ENCODE data around the gene SCN1B. TPM values are rescaled to one million over a fixed set of nuclear protein-coding genes. Genes with fewer than 3 reads are reported as not detected.

The SCN1B gene
- total and polyA plus RNA-seq, 2 of the 13 experiments (the other 11 are each of a cell fraction or from before 2014, with no cell fraction given) = 2.7 to 20.1 TPM

- TF ChIP-seq ZNF569 (CRISPR knock-in tag; IDR thresholded peaks at IDR 0.05; ENCODE audit: borderline replicate concordance) = no peak
- TF ChIP-seq ZNF230 (CRISPR knock-in tag; IDR thresholded peaks at IDR 0.05) = 0 out of 2 replicates have a peak, but pooled peaks have one; percentile 61
- TF ChIP-seq ZNF12 (CRISPR knock-in tag; IDR thresholded peaks at IDR 0.05) = no peak
- TF ChIP-seq ZZZ3 (CRISPR knock-in tag; IDR thresholded peaks at IDR 0.05; ENCODE audit: borderline replicate concordance) = 0 out of 2 replicates have a peak, but pooled peaks have one; percentile 22
- TF ChIP-seq ZKSCAN8 (CRISPR knock-in tag; IDR thresholded peaks at IDR 0.05; ENCODE audit: borderline replicate concordance) = no peak
- no peak; the same call in 1 of the 2 replicates for TF ChIP-seq UBTF (CRISPR knock-in tag; IDR thresholded peaks at IDR 0.05)
- TF ChIP-seq GABPB1 (CRISPR knock-in tag; IDR thresholded peaks at IDR 0.05) = no peak
- no peak for TF ChIP-seq ZNF83 (CRISPR knock-in tag; IDR thresholded peaks at IDR 0.05; ENCODE audit: borderline replicate concordance)
- TF ChIP-seq RBM39 (IDR thresholded peaks at IDR 0.05; ENCODE audit: low read depth, low read length, poor library complexity, severe bottlenecking) = no peak
- TF ChIP-seq, protein P1, sequence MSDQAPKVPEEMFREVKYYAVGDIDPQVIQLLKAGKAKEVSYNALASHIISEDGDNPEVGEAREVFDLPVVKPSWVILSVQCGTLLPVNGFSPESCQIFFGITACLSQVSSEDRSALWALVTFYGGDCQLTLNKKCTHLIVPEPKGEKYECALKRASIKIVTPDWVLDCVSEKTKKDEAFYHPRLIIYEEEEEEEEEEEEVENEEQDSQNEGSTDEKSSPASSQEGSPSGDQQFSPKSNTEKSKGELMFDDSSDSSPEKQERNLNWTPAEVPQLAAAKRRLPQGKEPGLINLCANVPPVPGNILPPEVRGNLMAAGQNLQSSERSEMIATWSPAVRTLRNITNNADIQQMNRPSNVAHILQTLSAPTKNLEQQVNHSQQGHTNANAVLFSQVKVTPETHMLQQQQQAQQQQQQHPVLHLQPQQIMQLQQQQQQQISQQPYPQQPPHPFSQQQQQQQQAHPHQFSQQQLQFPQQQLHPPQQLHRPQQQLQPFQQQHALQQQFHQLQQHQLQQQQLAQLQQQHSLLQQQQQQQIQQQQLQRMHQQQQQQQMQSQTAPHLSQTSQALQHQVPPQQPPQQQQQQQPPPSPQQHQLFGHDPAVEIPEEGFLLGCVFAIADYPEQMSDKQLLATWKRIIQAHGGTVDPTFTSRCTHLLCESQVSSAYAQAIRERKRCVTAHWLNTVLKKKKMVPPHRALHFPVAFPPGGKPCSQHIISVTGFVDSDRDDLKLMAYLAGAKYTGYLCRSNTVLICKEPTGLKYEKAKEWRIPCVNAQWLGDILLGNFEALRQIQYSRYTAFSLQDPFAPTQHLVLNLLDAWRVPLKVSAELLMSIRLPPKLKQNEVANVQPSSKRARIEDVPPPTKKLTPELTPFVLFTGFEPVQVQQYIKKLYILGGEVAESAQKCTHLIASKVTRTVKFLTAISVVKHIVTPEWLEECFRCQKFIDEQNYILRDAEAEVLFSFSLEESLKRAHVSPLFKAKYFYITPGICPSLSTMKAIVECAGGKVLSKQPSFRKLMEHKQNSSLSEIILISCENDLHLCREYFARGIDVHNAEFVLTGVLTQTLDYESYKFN (CRISPR knock-in tag; conservative IDR thresholded peaks at IDR 0.05) = no peak; the same call in 1 of the 2 replicates
- TF ChIP-seq ZNF777 (CRISPR knock-in tag; IDR thresholded peaks at IDR 0.05) = peak; percentile 49
- no peak for TF ChIP-seq NFKBIZ (CRISPR knock-in tag; IDR thresholded peaks at IDR 0.05)
- TF ChIP-seq NFE2L1 (CRISPR knock-in tag; IDR thresholded peaks at IDR 0.05; ENCODE audit: borderline replicate concordance) = no peak
- TF ChIP-seq GTF2F1 (IDR thresholded peaks at IDR 0.05; ENCODE audit: low read length) = no peak
- peak; percentile 56; the same call in 1 of the 2 replicates for TF ChIP-seq SALL2 (CRISPR knock-in tag; IDR thresholded peaks at IDR 0.05)
- no peak for TF ChIP-seq ZNF562 (CRISPR knock-in tag; IDR thresholded peaks at IDR 0.05; ENCODE audit: borderline replicate concordance)
- no peak for TF ChIP-seq PHF5A (CRISPR knock-in tag; IDR thresholded peaks at IDR 0.05; ENCODE audit: low read depth, unreplicated experiment)
- TF ChIP-seq PATZ1 (CRISPR knock-in tag; IDR thresholded peaks at IDR 0.05) = peak; percentile 85
- peak in 1 of 2 experiments; percentile 64; a peak in 3 of 4 replicates for TF ChIP-seq POLR2A (IDR thresholded peaks at IDR 0.05; ENCODE audit: insufficient read depth in 1 of 2, low read depth in 2 of 2, low read length in 2 of 2)
- TF ChIP-seq TRIM24 (CRISPR knock-in tag; IDR thresholded peaks at IDR 0.05) = no peak
- no peak for TF ChIP-seq RFX1 (IDR thresholded peaks at IDR 0.05)
Measured at GRCh38 chr19:34999498-35000337, 30.6 kb upstream of the SCN1B start, which contains the start of gene GRAMD1A (continued).
